Activated naive CD4-positive, alpha-beta T cell treated with anti-CD3 and anti-CD28 coated beads for 36 hours (primary cell): Measurements from ENCODE around the gene SFMBT2. TPM values are rescaled to one million over a fixed set of nuclear protein-coding genes. Genes with fewer than 3 reads are reported as not detected.
"Not testable (repeated sequence)": the region's sequence is repeated elsewhere in the genome, so short reads cannot be mapped to it uniquely, and the experiment has no call there.

Source experiments
- CTCF ChIA-PET: fragments of 350-600 bp; sonication (Branson Sonifier 250); formaldehyde crosslinking; loops from one replicate; lab custom pipeline; 2021; ENCODE audit warnings: antibody characterized with exemption; lab: Charles Lee
- DNase-seq: peaks from one replicate; pipeline ENCODE4 v3.0.0-alpha.2; 2020
- H3K27ac Mint-ChIP-seq: one replicate; pipeline ENCODE4 v1.8.0; 2021; ENCODE audit warnings: mild to moderate bottlenecking, mixed read lengths
- H3K27me3 Mint-ChIP-seq: one replicate; pipeline ENCODE4 v1.8.0; 2021; ENCODE audit warnings: low read depth, mixed read lengths
- H3K36me3 Mint-ChIP-seq: one replicate; pipeline ENCODE4 v1.8.0; 2021; ENCODE audit warnings: low read depth, mixed read lengths
- H3K4me1 Mint-ChIP-seq: one replicate; pipeline ENCODE4 v1.8.0; 2021; ENCODE audit warnings: low read depth, mixed read lengths
- H3K4me3 Mint-ChIP-seq: one replicate; pipeline ENCODE4 v1.8.0; 2021; ENCODE audit warnings: mild to moderate bottlenecking, moderate library complexity, mixed read lengths
- H3K9me3 Mint-ChIP-seq: one replicate; pipeline ENCODE4 v1.8.0; 2021; ENCODE audit warnings: mixed read lengths
- intact Hi-C: fragments of 100-400 bp; cut with micrococcal nuclease; formaldehyde crosslinking; loops from one replicate; pipeline ENCODE4 v1.15.1; 2023
- total RNA-seq, 2 experiments: library from RNA; stranded (reverse); gene quantifications; one replicate each; pipeline ENCODE4 v1.2.3, GENCODE V29; 2021

Gene SFMBT2
- total RNA-seq, 2 experiments from 2014 or later = 20.0 to 21.5 TPM

DNA sequence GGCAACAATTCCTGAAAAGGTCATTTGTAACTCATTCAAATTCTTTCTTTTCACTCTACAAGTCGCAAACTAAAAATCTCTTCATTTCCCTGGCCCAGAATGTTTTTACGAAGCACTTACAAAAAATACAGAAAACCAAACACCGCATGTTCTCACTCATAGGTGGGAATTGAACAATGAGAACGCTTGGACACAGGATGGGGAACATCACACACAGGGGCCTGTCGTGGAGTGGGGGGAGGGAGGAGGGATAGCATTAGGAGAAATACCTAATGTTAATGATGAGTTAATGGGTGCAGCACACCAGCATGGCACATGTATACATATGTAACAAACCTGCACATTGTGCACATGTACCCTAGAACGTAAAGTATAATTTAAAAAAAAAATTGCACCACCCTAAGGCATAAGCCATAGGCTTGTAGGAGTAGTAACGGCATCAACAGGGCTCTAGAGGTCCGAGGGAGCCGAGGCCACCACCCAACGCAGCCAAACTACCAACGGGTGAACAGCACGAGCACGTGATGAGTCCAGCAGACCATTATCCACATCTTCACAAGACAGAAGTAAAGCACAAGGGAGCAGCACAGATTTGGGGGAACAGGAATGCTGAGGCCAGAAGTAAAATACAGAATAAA lies 98.9 kb downstream of the SFMBT2 start:
- H3K27me3 Mint-ChIP-seq, DNase-seq, H3K4me3 Mint-ChIP-seq, H3K9me3 Mint-ChIP-seq, intact Hi-C loops, H3K27ac Mint-ChIP-seq, CTCF ChIA-PET: not testable (repeated sequence)
- Mint-ChIP-seq H3K4me1 (peaks cover 44% of the 10 kb centered on the region), H3K36me3 (peaks cover 29% of the 10 kb centered on the region)

DNA sequence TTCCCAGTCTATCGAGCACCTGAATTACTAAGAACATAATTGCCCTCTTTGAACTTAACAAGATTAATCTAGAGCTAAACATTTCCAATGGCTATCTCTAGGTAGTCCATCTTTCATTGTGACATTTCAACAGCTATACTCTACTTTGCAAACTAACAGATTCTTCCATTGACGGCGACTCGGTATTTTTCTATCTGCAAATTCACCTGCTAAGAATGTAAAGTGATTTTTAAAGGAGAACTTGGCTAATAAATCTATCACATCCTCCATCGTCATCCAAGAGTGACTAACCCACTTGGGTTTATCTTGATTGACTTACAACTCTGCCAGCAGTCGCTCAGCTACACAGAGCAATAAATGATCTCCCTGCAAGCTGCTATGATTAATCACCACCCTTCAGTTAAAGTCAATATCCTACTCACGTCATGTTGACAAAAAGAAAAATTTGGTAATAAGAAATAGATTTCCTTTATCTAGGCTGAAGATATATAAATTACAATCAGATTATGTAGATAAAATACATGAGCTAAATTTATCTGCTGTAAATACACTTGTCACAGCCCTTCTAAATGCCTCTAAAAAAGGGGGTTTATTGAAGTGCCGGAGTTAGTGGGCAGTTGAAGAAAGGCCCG lies 99.5 kb downstream of the SFMBT2 start:
- intact Hi-C loops = no loop called here
- peaks cover 44% of the 10 kb centered on the region for H3K4me1 Mint-ChIP-seq
- no peak for DNase-seq
- H3K4me3 Mint-ChIP-seq = no peak overlapping the region
- H3K27ac Mint-ChIP-seq = no peak overlapping the region
- peaks cover 8% of the 10 kb centered on the region for H3K9me3 Mint-ChIP-seq
- CTCF ChIA-PET = no interaction called here
- no peaks in the 10 kb centered on the region for H3K27me3 Mint-ChIP-seq
- peaks cover 31% of the 10 kb centered on the region for H3K36me3 Mint-ChIP-seq

DNA sequence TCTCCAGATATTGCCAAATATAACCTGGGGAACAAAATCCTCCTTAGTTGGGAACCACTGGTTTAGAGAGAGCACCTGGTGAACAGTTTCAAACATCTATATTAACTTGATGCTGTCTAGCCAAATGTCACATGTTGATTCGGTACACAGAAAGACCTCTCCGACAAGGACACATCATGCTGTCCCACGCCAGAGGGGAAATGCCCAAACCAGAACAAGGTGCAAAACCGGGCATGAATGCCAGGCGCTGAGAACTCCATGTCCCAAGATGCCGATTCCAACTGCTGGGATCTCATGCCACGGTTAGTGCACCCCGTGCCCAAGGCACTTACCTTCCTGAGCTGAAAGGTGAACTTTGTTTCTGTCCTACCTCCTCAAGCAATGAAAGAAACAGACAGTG lies 100.8 kb downstream of the SFMBT2 start:
- Mint-ChIP-seq H3K27me3 (no peaks in the 10 kb centered on the region), H3K36me3 (peaks cover 35% of the 10 kb centered on the region), H3K4me1 (peaks cover 33% of the 10 kb centered on the region), H3K9me3 (peaks cover 8% of the 10 kb centered on the region), H3K27ac (no peak overlapping the region), H3K4me3 (no peak overlapping the region)
- no peak for DNase-seq
- CTCF ChIA-PET = no interaction called here
- intact Hi-C loops = no loop called here

DNA sequence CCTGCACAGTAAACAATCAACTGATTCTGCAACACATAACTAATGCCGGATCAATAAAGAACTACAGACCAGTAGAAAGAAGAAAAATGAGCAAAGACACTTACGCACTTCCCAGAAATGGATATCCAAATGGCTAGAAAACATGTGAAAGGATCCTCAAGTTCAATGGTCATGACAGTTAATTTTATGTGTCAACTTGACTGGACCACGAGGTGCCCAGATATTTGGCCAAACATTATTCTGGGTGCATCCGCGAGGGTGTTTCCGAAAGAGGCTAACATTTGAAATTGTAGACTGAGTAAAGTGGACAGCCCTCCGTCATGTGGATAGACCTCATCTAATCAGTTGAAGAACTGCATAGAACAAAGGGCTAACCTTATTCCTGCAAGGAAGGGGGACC lies 102.0 kb downstream of the SFMBT2 start:
- CTCF ChIA-PET = no interaction called here
- H3K4me1 Mint-ChIP-seq = peaks cover 24% of the 10 kb centered on the region
- DNase-seq = no peak
- H3K27me3 Mint-ChIP-seq = no peaks in the 10 kb centered on the region
- H3K27ac Mint-ChIP-seq = no peak overlapping the region
- intact Hi-C loops = no loop called here
- H3K36me3 Mint-ChIP-seq = peaks cover 33% of the 10 kb centered on the region
- no peak overlapping the region for H3K4me3 Mint-ChIP-seq
- H3K9me3 Mint-ChIP-seq = peaks cover 9% of the 10 kb centered on the region

DNA sequence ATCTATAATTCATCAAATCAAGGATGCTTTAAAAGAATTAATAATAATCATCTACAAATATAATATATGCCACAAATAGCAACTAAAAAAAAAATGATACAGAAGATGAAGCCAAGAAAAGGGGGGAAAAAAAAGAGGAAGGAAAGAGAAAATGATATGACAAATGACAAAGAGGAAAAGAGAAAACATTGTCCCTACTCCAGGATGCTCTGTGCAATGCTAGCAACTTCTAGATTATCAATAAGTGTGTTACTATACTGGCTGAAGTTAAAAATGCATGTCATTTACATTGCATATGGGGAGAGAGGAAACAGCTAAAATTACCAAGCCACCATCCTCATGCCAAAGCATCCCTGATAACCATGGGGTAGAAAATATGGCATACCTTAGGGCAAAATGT lies 104.2 kb downstream of the SFMBT2 start:
- intact Hi-C loops = no loop called here
- H3K4me1 Mint-ChIP-seq = peaks cover 34% of the 10 kb centered on the region
- H3K9me3 Mint-ChIP-seq = peaks cover 9% of the 10 kb centered on the region
- no peak overlapping the region for H3K27ac Mint-ChIP-seq
- peaks cover 30% of the 10 kb centered on the region for H3K36me3 Mint-ChIP-seq
- CTCF ChIA-PET = interaction anchor here (0.7 kb wide), 1 partner anchor 217 kb away, joined by 6 read pairs; no protein-coding TSS in a partner anchor
- H3K4me3 Mint-ChIP-seq = no peak overlapping the region
- no peak for DNase-seq
- H3K27me3 Mint-ChIP-seq = no peaks in the 10 kb centered on the region

DNA sequence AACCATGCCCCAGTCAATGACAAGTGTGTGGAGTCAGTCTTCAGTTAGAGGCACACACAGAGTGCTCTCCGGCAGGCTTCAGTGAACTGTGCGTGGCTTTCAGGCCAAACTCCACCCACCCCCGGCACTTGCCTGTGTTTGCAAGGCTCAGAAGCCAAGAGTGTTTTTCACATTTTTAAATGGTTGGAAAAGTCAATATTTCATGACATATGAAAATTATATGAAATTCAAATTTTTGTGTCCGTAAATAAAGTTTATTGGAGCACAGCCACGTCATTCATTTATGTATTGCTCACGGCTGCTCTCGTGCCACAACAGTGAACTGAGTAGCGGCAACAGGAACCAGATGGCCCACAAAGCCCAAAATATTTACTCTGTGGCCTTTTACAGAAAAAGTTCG lies 104.7 kb downstream of the SFMBT2 start:
- Mint-ChIP-seq H3K36me3 (peaks cover 31% of the 10 kb centered on the region), H3K4me1 (peaks cover 32% of the 10 kb centered on the region)

DNA sequence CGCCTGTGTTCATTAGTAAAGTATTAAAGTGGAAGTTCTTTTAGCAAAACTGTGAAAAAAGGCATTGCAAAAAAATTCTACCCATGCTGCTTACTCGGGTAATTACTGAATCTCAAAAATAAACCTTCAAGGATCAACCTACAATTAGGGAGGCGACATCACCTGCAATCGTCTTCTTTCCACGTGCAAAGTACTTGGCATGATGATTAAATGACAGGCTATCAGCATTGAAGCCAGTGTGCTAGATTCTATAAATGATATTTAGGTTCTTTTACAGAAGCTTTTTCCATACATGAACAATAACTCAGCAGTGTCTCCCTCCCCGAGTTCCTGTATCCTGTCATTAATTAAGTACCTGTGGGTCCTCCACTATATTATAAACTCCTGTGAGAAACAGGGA lies 105.8 kb downstream of the SFMBT2 start:
- CTCF ChIA-PET = no interaction called here
- H3K36me3 Mint-ChIP-seq = peaks cover 33% of the 10 kb centered on the region
- H3K27ac Mint-ChIP-seq = no peak overlapping the region
- no peak overlapping the region for H3K4me3 Mint-ChIP-seq
- DNase-seq = no peak
- peaks cover 38% of the 10 kb centered on the region for H3K4me1 Mint-ChIP-seq
- H3K9me3 Mint-ChIP-seq = peaks cover 9% of the 10 kb centered on the region
- H3K27me3 Mint-ChIP-seq = no peaks in the 10 kb centered on the region
- intact Hi-C loops = no loop called here

More for the DNA sequence above, 104.7 kb downstream of the SFMBT2 start:
- peaks cover 9% of the 10 kb centered on the region for H3K9me3 Mint-ChIP-seq
- H3K27ac Mint-ChIP-seq = no peak overlapping the region
- CTCF ChIA-PET = no interaction called here
- no peak overlapping the region for H3K4me3 Mint-ChIP-seq
- intact Hi-C loops = no loop called here
- no peak for DNase-seq
- no peaks in the 10 kb centered on the region for H3K27me3 Mint-ChIP-seq

DNA sequence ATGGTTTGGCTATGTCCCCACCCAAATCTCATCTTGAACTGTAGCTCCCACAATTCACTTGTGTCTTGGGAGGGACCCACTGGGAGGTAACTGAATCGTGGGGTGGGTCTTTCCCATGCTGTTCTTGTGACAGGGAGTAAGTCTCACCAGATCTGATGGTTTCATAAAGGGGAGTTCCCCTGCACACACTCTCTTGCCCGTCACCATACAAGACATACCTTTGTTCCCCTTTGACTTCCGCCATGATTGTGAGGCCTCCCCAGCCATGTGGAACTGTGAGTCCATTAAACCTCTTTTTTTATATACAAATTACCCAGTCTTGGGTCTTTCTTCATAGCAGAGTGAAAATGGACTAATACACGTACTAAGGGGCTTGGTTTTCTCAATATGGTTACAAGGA lies 106.7 kb downstream of the SFMBT2 start:
- H3K27ac Mint-ChIP-seq = no peak overlapping the region
- H3K27me3 Mint-ChIP-seq = no peaks in the 10 kb centered on the region
- no peak for DNase-seq
- CTCF ChIA-PET = no interaction called here
- H3K4me3 Mint-ChIP-seq = no peak overlapping the region
- H3K9me3 Mint-ChIP-seq = peaks cover 12% of the 10 kb centered on the region
- H3K4me1 Mint-ChIP-seq = peaks cover 46% of the 10 kb centered on the region
- H3K36me3 Mint-ChIP-seq = peaks cover 33% of the 10 kb centered on the region
- intact Hi-C loops = no loop called here

DNA sequence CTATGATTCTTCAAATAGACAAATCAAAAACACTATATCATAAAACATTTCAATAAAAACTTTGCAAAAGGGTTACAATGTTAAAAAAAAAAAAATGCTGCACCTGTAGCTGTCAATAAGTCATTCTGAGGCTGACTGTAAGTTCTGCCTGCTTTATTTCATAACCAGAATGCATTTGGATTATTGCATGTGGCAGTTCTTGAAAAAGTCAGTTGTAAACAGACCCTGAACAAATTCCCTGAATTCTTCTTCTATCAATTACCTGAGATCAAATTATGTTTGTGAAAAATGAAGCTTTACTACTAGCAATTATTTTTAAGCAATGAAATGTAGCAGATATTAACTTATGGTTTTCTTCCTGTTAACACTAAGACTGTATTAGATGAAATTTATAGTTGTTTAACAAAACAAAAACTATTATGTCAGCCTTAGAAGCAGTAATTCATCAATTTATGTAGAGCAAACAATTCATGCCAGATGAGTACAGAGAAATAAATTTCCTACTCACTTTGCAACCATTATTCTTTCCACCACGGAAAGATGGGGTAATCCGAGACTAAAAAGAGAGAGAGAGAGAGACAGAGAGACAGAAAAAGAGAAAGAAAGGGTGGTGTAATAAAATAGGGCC lies 107.8 kb downstream of the SFMBT2 start:
- no peak for DNase-seq
- CTCF ChIA-PET = interaction anchor here (0.7 kb wide), 1 partner anchor 106 kb away, joined by 3 read pairs; no protein-coding TSS in a partner anchor
- H3K9me3 Mint-ChIP-seq = peaks cover 12% of the 10 kb centered on the region
- no peak overlapping the region for H3K27ac Mint-ChIP-seq
- H3K36me3 Mint-ChIP-seq = peaks cover 25% of the 10 kb centered on the region
- peaks cover 52% of the 10 kb centered on the region for H3K4me1 Mint-ChIP-seq
- no peaks in the 10 kb centered on the region for H3K27me3 Mint-ChIP-seq
- intact Hi-C loops = no loop called here
- no peak overlapping the region for H3K4me3 Mint-ChIP-seq

DNA sequence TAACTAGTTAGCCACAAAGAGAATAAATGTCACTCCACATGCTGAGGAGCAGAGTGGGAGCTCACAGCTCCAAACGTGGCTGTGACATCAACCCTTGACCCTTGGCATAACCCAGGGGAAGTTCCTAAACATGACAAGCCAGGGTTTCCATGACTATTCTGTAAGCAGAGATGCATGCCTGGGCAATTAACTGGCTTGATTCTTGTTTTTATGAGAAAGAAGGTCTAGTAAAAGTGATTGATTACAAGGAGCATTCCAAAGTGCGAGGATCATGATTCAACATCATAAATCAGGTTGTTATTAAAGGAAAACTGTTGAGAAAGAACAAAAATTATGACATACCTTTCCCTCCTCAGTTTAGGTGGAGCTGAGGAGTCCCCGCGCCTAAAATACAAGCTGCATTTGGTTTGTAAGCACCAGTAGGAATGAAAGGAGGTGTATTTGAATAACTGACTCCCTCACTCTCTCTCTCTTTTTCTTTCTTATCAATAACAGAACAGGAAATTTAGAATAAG lies 108.4 kb downstream of the SFMBT2 start:
- Mint-ChIP-seq H3K36me3 (peaks cover 25% of the 10 kb centered on the region), H3K4me1 (peaks cover 53% of the 10 kb centered on the region), H3K27me3 (no peaks in the 10 kb centered on the region), H3K9me3 (peaks cover 11% of the 10 kb centered on the region), H3K27ac (no peak overlapping the region), H3K4me3 (no peak overlapping the region)
- intact Hi-C loops = no loop called here
- CTCF ChIA-PET = interaction anchor here (0.7 kb wide), 1 partner anchor 107 kb away, joined by 3 read pairs; no protein-coding TSS in a partner anchor
- no peak for DNase-seq

DNA sequence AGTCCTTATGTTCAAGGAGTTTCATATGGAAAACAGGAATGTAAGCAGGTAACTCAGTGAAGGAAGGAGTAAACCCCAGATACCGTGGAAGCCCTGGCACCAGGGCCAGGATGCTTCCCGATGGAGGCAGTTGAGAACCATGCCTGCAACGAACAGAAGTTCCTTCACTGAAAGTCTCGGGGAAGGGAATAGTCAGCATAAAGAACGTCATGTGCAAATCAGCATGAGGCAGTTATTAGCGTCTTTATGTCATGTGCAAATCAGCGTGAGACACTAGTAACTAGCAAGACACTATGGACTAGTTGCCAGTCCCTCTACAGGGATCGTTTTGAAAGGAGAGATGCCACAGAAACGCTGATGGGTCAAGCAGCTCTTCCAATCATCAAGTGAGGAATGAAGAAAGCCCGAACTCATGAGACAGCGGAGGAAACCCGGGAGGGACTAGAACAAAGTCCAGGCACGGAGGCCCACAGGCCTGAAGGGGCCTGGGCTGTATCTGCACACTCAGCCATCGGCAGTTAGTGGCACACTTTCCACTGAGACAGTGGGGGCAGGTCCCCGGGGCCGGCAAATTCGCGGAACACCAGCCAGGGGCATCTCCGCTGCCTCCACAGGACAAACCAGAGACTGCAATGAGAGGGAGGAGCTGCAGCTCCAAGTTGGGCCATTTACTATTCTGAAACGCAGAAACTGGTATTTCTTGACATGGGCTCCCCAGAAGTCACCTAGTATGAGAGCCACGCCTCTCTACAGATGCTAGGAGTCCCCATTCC lies 109.6 kb downstream of the SFMBT2 start:
- CTCF ChIA-PET = no interaction called here
- DNase-seq = no peak
- Mint-ChIP-seq H3K4me3 (no peak overlapping the region), H3K27me3 (no peaks in the 10 kb centered on the region), H3K27ac (no peak overlapping the region), H3K36me3 (peaks cover 22% of the 10 kb centered on the region), H3K9me3 (peaks cover 6% of the 10 kb centered on the region), H3K4me1 (peaks cover 62% of the 10 kb centered on the region)
- intact Hi-C loops = no loop called here

DNA sequence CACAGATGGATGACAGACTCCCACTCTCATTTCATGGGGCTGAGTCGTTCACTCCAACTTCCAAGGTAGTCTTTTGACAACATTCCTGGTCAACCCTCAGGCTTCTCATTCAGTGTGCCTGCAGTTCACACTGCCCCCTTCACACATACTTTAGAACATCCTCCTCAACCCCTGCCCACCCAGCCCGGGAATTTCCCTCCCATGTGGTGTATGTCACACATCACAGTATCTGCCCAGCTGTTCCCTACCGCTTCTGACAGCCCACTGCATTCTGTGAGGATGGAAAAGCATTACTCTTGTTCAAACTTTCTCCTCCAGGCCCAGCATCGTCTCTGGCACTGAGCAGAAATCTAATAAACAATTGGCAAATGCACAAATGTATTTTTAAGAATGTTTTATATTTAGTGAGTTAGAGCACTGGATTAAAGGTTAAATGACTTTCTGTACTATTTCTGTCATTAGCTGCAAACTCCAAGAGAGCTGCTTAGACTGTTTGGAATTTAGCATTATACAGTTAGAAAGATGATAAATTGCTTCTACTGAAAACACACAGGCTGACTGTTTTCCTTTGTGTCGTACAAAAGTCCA lies 110.4 kb downstream of the SFMBT2 start:
- no peak for DNase-seq
- peaks cover 6% of the 10 kb centered on the region for H3K9me3 Mint-ChIP-seq
- H3K4me3 Mint-ChIP-seq = no peak overlapping the region
- CTCF ChIA-PET = no interaction called here
- peaks cover 17% of the 10 kb centered on the region for H3K36me3 Mint-ChIP-seq
- intact Hi-C loops = no loop called here
- H3K27ac Mint-ChIP-seq = no peak overlapping the region
- no peaks in the 10 kb centered on the region for H3K27me3 Mint-ChIP-seq
- H3K4me1 Mint-ChIP-seq = peaks cover 69% of the 10 kb centered on the region
